ENCODE measurements around the gene CA9.

Gene CA9

DNA sequence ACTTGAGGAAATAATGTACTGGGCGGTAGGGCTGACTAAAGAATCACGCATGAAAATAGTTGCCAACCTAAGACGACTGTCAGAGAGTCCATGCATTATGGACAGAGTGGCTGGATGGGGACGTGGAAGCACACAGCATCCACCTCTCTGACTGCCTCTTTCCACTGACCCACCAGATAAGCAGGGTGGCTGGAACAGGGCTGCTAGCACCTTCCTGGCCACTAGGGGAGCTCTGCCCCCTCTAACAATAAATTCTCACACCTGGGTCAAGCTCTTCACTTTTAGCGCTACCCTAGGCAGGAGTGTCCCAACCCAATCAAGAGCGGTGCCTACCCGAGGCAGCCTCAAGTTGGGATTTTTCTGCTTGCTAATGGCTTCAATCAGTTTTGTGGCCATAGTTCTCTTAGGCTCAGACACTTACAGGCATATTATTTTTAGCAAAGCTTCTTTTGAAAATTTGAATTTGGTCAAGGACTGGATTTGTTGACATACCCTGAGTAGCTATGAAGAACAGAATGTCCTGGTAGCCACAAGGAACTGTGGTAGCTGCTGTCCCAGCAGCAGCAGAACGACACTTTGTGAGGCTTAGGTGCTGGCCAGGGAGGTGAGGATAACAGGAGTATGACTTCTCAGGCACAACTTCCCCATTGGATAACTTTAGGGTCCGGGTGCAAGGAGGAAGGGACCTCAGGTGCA is 22.9 kb downstream of the CA9 start:
- peak; percentile 60 for DNase-seq

- no peak for DNase-seq
Observed at GRCh38 chr9:35697486-35697885, 23.8 kb downstream of the CA9 start.

DNA sequence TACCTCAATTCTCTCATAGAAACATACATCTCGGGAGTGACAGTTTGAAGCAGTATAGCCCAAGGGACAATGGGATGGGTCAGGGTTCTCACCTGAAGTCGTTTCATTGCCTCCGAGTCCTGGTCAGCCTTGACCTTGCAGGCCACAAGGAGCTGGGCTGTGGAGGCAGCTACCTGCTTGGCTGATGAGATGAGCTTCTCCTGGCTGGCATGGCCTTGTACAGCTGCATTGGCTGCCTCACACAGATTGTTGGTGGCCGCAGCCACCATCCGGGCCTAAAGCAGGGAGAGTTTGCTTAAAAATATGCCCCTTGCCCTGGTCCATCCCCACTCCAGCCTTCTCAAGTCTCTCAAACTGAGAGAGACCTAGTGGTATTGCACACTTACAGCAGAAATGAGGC is 24.5 kb downstream of the CA9 start:
- no peak for DNase-seq

DNA sequence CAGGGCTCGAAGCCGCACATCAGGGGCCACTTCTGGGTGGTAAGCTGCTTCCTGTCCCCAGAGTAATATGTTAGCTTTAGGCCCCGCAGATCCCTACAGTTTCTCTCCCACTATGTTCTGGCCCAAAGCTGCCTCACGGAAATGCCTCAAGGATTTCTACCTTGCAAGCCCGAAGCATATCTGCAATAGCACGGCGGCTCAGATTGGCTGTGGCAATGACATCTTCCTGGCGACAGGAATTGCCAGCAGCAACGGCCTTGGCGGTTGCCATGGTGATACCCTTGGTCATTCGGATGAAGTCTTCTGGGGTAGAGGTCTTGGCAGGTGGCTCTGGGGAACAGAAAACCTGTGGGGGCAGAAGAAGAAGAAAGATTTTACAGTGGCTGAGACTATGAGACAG is 26.3 kb downstream of the CA9 start:
- no peak for DNase-seq

- no peak for DNase-seq
Observed at GRCh38 chr9:35700942-35701341, 27.2 kb downstream of the CA9 start.

DNA sequence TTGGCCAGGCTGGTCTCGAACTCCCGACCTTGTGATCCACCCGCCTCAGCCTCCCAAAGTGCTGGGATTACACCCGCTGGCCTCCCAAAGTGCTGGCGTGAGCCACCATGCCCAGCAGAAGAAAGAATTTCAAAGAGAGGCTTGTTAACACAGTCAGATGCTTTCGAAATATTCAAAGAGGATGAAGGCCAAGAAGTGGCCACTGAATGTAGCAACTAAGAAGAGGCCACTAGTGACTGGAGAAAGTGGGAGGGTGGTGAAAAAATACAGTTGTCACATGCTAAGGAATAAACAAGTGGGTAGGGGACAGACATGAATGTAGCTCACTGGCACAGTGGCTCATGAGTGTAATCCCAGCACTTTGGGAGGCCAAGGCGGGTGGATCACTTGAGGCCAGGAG is 29.0 kb downstream of the CA9 start:
- DNase-seq, result no peak

GRCh38 chr9:35703906-35704672 is 30.4 kb downstream of the CA9 start:
- no peak for DNase-seq

- DNase-seq, result no peak
Observed at GRCh38 chr9:35705372-35705771, 31.6 kb downstream of the CA9 start.

DNA sequence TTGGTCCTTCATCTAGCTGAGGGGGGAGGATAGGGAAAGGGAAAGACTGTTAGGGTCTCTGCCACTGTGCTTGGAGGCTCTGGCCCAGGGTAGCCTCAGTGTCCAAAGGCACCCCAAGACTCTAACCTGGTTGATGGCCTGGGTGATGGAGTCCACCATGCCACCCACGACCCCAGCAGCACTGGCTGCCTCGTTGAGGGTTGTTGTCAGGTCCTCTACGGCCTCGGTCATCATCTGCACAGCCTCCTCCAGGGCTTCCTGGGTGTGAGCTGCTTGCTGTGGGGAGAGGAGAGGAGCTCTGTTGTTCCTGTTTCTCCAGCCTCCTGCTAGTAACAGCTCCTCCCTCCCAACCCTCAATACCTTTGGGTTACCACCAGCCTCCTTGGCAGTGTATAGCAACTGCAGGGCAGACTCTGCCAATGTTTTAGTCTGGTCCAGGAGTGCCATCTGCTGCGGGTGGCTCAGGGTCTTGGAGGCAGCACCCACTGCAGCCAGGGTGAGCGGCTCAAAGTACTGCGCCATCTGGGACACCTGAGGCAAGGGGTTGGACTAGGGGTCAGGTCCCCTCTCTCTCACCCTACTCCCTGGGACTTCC is 32.2 kb downstream of the CA9 start:
- no peak for DNase-seq

GRCh38 chr9:35706951-35707350 is 33.2 kb downstream of the CA9 start:
- no peak for DNase-seq

DNA sequence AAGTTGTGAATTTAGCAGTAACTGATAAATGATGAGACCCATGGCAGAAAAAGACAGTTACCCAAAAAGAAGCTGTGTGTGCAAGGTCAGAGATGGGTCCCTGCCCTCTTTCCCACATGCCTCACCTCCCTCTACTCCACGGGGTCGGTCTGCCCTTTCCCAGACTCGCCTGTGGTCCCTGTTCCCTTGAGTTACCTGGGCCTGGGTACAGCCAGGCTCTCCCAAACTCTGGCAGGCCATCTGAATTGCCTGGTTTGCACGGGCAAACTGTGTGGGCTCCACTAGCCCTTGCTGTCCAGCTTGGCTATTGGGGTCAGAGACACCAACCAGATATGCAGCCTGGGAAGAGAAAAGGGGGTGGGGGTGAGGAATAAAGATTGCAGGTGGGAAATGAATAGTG is 34.4 kb downstream of the CA9 start:
- no peak for DNase-seq

GRCh38 chr9:35710818-35711500 is 37.2 kb downstream of the CA9 start:
- no peak for DNase-seq

- no peak for DNase-seq
Observed at GRCh38 chr9:35711501-35712428, 38.0 kb downstream of the CA9 start.

DNA sequence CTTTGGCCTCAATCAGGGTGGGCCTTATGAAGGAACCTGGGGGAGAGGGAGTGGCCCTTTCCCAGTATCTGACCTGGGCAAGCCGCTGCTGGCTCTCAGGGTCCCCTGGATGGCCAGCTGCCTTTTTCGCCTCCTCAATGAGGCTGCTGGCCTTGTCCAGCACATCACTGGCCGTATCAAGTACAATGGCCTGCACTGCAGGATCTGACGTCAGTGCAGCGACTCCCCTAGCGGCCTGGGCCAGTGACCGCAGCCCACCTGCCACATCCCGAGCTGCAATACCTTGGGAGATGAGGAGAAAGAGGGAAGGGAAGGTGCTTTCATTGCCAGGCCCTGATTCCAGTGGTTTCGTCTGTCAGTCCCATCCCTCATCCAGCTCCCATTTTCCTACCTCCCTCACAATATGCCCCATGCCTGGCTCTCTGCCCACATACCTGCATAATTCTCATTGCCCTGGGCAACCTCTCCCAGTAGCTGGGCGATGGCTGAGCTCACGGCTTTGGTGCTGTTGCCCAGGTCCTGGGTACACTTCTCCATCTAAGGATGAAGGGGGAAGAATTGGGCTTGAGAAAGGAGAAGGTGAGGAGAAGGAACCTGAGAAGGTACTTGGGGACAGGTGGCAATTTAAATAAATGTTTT is 39.2 kb downstream of the CA9 start:
- DNase-seq, result no peak

GRCh38 chr9:35713578-35713977 is 39.9 kb downstream of the CA9 start:
- no peak for DNase-seq

- DNase-seq, result no peak
Observed at GRCh38 chr9:35714123-35714522, 40.4 kb downstream of the CA9 start.

DNA sequence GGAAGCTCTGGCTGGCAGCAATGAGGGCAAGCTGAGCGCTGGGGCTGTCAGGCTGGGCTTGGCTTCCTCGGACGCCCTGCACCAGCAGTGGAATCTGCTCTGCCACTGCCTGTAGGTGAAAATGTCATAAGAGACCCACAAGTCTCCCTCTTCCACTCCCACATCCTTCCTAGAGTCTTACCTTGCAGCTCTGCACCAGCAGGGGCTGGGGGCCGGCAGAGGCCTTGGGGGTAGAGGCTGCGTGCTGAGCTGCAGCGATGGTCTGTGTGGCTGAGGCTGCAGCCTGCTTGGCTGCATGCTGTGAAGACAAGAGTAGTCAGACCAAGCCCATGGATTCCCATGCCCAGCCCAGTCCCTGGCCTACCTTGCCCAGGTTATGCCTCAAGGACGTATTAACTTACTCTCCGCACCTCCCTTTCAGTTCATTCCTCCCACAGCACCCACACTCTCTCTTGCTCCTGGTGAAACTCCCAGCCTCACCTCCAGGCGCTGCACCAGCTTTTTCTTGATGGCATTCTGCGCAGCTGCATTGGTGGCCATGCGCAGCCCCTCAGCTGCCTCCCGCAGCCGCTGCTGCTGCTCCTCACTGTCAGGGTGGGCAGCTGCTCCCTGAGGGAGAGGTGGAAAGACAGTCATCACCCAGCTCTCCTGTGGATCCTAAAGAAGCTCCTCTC is 41.0 kb downstream of the CA9 start:
- DNase-seq, result no peak

DNA sequence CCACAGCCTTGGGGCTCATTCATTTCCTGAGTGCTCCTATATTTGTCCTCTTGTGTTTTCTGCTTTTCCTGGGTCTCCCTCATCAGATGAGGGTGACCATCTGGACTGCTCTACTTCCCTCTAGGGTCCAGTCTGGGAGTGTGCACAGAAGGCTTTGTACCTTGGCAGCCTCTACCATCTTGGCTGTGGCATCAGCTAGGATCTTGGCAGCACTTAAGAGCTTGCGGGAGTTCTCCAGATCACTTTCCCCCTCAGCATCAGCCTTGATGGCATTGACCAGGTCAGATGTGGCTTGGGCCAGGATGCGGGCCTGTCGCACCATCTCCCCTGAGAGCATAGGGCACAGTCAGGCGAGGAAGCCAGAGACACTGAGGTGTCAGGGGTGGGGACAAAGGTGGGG is 42.5 kb downstream of the CA9 start:
- no peak for DNase-seq

DNA sequence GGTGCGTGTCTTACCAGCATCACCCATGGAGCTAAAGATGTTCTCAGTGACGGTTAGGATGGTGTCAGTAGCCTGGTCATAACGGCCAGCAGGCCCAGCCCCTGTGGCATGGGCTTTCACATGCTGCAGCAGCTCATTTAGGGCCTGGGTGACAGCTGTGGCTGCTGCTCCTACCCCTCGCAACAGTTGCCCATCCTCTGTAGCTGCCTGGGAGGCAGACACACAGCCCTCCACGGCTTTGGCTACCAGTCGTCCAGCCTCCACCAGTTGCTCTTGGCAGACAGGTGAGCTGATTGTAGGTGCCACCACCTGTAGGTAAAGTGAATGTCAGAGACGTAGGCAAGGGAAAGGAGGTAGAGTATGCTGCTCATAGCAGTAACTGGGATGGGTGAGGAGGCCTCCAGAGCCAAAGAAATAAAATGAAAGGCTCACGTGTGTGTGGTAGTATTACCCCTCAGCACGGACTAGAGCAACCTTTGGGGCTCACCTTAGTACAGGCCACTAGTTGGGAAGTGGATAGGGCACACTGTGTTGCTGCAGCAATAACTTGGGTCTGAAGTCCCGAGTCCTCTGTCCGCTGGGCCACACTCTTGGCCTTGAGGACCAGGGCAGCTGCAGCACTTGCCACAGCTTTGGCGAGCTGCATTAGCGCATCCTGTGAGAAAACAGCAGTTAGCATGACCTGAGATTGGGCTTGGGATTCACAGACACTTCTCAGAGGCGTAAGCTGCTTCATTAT is 43.6 kb downstream of the CA9 start:
- DNase-seq, result no peak

DNA sequence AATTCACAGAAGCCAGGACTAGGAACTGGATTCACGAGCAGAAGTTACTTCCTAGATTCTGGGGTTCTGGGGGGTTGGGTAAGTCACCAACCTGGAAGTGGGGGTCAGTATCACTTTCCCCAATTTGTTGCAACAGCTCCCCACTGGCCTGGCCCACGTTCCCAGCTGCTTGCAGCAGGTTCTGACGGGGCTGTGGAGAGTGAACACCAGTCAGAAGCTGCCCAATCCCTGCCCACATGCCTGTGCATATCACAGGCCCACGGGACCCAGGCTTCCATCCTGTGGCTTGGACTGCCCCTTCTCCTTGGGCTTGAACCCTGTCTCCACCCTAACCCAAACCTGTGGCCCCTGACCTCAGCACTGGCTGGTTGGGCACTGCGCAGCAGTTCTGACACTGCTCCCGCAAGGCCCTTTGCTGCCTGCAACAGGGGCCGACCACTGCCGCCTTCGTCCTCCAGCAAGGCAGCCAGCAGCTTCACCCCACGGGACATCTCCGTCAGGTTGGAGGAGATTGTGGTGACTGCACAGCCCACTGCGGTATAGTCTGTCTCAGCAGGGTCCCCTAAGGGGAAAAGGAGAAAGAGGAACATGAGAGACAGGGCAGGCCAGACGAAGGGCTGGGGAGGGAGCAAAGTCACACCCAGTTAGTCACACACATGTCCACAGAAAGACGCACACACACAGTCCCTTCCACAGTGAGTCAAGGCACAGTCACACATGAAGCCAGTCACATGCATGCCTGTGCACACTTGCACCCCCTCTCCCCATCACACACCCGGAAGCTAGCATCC is 45.2 kb downstream of the CA9 start:
- DNase-seq, result peak; percentile 58
